ENCODE results near the gene BICD2.

Gene BICD2

DNA sequence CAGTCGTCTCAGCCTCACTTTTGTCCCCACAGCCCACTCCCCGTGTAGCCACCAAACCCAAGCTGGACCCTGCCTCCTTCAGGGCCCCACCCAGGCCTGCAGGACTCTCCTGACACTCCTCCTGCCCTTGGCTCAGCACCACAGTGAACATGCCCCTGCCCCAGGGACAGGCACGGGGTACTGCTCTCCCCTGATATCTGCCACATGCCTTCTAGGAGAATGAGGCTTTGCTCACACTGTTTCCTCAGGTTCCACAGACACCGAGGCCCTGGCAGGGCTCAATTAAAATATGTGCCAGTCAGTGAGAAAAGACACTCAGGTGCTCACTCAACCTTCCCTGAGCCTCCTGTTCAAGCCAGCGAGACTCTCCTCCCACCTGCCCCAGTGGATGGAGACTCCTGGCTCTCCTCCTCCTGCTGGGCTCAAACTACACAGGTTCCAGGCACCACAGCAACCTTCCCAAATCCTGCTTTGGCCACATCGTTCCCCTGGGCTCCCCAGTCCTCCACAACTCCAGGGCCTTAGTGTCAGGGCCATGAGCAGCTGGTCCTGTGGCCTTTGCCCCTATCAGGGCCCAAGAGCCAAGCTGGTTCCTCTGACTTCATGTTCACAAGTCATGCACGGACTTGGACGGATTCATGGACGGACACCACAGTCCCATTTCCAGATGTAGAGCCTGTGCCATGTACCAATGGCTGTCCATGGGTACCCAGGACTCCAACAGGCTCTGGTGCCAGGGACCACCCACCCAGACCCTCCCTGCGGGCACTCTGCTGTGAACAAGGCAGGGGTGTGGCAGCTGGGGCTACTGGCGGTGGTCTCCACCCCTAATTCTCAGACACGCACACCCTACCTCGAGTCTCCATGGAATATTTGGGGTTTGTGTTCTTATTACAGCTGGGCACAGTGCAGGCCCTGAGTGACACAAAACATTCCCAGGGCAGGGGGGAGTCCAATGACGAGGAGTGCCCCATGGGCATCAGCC, 36.6 kb downstream of the BICD2 start:
- no peak for DNase-seq (ENCODE audit: low read depth in 2 of 2, low spot score in 1 of 2)

DNA sequence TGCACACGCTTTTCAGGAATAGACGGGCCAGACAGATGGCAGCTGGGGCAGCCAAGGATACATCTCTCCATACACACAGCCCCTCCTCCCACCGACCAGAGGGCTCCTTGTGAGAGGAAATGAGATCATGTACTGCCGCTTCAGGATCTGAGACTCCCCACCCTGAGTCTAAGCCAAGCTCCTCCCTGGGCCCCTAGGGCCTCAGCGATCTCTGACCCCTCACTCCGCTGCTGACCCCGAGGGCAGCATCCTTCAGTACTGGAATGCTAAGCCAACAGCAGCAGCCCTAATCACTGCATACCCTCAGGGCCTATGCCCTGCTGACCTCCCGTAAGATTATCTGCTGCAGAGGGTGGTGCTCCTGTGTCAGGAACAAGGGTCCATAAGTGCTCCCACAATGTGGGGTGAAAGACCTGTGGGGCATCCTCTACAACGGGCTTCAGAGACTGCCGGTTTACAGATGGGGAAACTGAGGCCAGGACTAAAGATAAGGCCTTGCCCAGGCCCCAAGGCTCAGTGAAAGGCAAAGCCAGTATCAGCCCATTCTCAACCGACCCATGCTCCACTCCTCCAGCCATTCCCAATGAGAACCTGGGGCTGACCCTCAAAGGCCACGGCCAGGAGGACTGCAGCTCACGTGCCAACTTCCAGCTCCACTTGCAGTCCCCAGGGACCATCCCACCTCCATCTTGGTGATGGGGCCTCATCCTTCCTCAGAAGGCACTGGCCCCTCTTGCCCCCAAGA, 37.5 kb downstream of the BICD2 start:
- no peak for DNase-seq (ENCODE audit: low read depth in 2 of 2, low spot score in 1 of 2)

- no peak for DNase-seq (ENCODE audit: low read depth in 2 of 2, low spot score in 1 of 2)
These were observed 38.3 kb downstream of the BICD2 start for GRCh38 chr9:92726348-92726747.

DNA sequence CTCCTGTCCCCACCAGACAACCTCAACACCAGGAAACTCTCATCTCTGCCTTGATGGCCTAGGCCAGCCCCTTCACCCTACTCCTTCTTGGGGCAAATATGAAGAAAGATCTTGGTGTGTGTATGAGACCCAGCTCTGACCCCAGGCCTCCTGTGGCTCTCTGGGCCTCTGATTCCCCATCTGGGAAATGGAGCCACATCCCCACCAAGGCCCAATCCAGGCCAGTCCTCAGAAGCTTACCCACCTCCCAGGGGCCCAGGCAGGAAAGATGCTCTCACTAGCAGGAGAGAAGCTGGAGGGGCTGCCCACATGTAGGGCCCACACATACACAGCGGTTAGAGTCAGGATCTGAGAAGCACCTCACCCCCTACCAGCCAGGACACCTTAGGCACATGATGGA, 38.9 kb downstream of the BICD2 start:
- DNase-seq (ENCODE audit: low read depth in 2 of 2, low spot score in 1 of 2): no peak

- no peak for DNase-seq (ENCODE audit: low read depth in 2 of 2, low spot score in 1 of 2)
These were observed 39.4 kb downstream of the BICD2 start for GRCh38 chr9:92725266-92725545.

DNA sequence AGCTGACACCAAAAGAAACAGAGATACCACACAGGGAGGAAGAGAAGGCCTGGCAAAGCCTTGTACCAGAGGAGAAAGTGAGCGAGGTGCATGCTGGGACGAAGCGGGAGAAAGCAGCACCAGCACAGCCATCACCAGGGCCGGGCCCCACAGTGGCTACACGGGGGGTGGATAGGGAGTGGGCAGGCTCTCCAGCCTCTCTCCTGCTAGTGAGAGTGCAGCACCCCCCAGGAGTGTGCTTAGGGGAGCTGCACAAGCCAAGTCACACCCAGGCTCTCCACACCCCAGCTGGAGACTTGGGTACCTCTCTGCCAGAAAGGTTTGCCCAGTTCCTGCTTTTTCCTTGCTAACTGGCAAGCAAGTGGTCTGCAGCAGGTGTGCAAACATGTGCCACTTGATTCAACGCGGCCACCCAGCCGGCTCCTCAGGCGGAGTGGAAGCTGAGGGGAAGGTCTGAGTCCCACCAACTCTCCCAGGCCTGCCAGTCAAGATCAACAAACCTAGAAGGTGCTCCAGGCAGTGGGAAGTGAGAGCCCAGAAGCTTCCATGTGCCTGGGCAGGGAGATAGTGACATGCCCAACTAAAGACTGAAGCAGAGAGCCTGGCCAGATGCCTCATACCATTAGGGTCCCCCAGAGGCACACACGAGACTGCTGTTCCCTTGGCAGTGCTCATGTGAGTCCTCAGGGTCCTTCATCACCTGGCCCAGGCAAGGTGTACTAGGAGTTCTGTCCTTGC, 39.9 kb downstream of the BICD2 start:
- DNase-seq (ENCODE audit: low read depth in 2 of 2, low spot score in 1 of 2): no peak

GRCh38 chr9:92723801-92724323, 40.8 kb downstream of the BICD2 start:
- no peak for DNase-seq (ENCODE audit: low read depth in 2 of 2, low spot score in 1 of 2)

DNA sequence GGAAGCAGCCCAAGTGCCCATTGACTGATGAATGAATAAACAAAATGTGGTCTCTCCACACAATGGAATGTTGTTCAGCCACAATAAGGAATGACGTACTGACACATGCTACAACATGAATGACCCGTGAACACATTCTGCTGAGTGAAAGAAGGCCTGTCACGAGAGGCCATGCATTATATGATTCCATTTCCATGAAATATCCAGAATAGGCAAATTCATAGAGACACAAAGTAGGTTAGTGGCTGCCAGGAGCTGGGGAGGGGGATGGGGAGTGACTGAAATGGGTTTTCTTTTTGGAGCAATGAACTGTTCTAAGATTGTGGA, 41.4 kb downstream of the BICD2 start:
- no peak for DNase-seq (ENCODE audit: low read depth in 2 of 2, low spot score in 1 of 2)

DNA sequence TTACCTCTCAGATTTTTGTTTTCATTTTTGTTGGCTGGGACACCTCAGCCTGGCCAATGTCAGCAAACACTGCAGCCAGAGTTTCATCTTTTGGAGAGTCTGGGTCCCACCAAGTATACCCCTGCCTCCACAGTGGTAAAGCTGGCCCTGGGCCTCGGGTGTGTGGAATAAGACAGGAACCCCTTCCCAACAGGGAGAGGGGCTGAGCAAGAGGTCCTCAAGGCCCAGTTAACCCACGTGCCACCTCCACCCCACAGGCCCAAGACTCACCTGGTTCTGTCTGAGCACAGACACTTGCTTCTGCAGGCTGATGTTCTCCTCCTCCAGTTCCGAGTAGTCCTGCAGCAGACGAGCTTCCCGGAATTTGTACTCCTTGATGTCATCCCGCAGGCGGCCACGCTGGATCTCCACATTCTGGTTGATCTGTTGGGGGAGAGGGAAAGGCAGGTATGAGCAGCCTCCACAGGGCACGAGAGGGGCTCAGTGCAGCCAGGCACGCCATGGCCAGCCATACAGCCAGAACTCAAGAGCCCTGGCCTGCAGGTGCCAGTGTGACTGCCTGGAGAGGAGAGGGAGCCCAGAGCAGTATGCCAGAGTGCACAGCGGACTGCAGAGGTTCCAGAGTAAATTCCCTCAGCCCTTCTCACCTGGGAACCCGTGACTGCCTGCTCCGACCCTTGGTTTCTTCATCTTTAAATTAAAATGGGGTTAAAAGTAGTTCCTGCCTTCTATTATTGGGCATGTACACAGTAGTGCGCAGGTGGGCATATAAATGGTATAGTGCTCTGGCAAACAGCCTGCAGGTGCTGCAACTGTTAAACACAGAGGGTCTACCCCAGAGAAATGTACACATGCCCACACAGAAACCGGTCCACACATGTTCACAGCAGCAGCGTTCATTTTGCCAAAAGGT, 42.0 kb downstream of the BICD2 start:
- DNase-seq (ENCODE audit: low read depth in 2 of 2, low spot score in 1 of 2): no peak

DNA sequence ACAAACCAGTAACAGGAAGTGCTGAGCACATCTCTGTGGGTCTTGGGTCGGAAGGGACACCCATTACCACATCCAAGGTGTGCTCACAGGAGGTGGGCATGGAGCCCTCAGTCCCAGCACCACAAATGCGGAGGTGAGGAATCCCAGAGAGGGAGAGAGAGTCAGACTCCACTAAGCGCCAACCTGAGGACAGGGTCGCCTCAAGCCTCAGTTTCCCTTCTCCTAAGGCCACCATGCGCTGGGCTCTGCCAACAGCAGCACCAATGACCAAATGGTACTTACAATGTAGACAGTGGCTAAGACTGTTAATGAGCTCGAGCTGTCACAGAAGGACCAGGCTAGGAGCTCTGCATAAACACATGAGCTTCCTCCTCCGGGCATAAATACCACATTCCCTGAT, 43.1 kb downstream of the BICD2 start:
- DNase-seq (ENCODE audit: low read depth in 2 of 2, low spot score in 1 of 2): no peak

- DNase-seq (ENCODE audit: low read depth in 2 of 2, low spot score in 1 of 2): no peak
These were observed 43.7 kb downstream of the BICD2 start for GRCh38 chr9:92720807-92721535.

GRCh38 chr9:92720209-92720765, 44.3 kb downstream of the BICD2 start:
- DNase-seq (ENCODE audit: low read depth in 2 of 2, low spot score in 1 of 2): no peak

- no peak for DNase-seq (ENCODE audit: low read depth in 2 of 2, low spot score in 1 of 2)
These were observed 45.5 kb downstream of the BICD2 start for GRCh38 chr9:92719028-92719647.

DNA sequence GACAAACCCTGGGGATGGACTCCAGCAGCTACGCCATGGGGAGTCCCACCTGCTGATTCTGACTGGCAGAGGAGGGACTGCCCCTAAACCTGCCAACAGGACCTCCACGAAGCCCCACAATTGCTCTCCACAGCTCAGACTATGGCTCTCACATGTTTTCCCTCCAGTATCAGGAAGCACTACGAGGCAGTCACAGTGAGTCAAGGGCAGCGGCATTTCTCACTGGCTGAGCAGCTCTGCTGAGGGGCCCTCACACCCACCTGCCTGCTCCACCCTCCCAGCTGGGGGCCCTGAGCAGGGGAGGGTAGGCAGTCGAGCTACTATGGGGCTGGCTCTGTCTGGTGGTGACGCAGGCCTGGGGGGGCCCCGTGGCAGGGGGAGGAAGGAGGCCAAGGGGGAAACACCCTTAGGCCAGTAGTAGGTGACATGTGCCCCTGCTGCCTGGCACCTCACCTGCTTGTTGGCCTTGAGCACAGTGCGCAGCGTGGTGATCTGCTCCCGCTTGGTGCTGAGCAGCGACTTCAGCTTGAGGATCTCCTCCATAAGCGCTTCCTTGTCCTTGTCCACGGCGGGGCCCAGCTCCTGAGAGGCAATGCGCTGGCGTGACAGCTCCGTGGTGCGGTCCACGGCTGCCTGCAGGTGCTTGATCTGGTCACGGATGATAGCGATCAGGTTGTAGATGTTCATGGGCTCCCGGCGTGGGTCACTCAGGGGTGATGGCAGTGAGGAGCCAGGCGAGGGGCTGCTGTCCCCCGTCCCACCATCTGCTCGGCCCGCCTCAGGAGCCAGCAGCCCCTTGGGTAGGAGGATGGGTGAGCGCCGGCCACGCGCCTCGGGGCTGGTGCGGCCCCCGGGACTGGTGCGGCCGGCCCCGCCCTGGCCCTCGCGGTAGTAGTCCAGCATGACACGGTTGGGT, 46.3 kb downstream of the BICD2 start:
- DNase-seq (ENCODE audit: low read depth in 2 of 2, low spot score in 1 of 2): no peak

DNA sequence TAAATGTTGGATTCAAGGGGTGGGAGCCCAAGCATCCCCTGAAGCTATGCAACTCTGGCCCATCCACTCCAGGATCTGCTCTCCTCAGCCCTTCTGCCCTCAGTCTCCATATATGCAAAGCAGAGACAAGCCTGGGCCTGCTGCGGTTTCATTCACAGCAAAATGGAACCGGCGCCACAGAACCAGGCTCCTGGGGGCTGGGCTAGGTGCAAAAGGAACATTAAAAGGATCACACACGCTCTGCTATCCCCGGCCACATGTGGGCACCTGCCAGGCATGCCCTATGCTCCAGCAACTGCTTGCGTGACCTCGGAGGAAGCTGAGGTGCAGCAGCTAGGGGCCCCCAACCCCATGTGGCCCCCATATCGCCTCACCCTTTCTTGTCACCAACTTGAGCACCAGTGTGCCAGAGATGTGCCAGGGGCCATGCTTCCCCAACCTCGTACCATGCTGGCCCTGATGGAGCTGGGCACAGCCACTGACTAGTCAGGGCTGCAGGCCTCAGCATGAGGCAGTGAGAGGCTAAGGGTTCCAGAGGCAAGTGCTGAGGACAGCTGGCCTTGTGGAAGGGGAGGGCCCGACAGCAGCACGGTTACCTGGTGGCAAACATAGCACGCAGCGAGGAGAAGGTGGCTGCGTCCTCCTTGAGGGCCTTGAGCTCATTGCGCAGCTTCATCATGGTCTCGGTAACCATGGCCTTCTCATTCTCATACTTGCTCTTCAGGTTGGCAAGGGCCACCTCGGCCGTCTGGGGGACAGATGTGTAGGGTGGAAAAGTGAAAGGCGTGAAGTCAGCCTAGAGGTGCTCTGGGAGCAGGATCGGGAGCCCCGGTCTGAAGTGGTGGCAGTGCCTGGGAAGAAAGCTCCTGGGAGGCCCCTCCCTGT, 47.2 kb downstream of the BICD2 start:
- no peak for DNase-seq (ENCODE audit: low read depth in 2 of 2, low spot score in 1 of 2)

- DNase-seq (ENCODE audit: low read depth in 2 of 2, low spot score in 1 of 2): peak; percentile 55 to 96
These were observed 48.1 kb downstream of the BICD2 start for GRCh38 chr9:92716557-92716956.

Data from stimulated activated CD8-positive, alpha-beta memory T cell treated with anti-CD3 and anti-CD28 coated beads, Interleukin-4, amount 100 ng/mL, for 4 hours (primary cell).